Osteoblast (primary cell): ENCODE results near the gene NHERF2. TPM values are rescaled to one million over a fixed set of nuclear protein-coding genes. Genes with fewer than 3 reads are reported as not detected.

ENCODE experiments used
- DNase-seq: peaks from one replicate; pipeline ENCODE4 v3.0.0; 2011; ENCODE audit warnings: low spot score, mixed read lengths; ENCODE audit not compliant: insufficient read length; ENCODE audit errors: missing footprints
- H2AFZ ChIP-seq: 2 replicates; pipeline ENCODE4 v1.6.0; 2011; ENCODE audit warnings: mild to moderate bottlenecking, low read length
- H3K27ac ChIP-seq: 2 replicates; pipeline ENCODE4 v1.5.1; 2011; ENCODE audit warnings: mild to moderate bottlenecking, low read depth, low read length, moderate library complexity
- H3K27me3 ChIP-seq: 2 replicates; pipeline ENCODE4 v1.6.0; 2012; ENCODE audit warnings: mild to moderate bottlenecking, control low read depth, inconsistent platforms, low read length, moderate library complexity; ENCODE audit not compliant: insufficient read depth
- H3K36me3 ChIP-seq: 2 replicates; pipeline ENCODE4 v1.5.1; 2011; ENCODE audit warnings: mild to moderate bottlenecking, low read length, control low read depth, moderate library complexity; ENCODE audit not compliant: insufficient read depth
- H3K4me1 ChIP-seq: 2 replicates; pipeline ENCODE4 v1.5.1; 2011; ENCODE audit warnings: mild to moderate bottlenecking, low read length, control low read depth, moderate library complexity; ENCODE audit not compliant: insufficient read depth
- H3K4me2 ChIP-seq: 2 replicates; pipeline ENCODE4 v1.6.0; 2011; ENCODE audit warnings: mild to moderate bottlenecking, low read length; ENCODE audit not compliant: insufficient read depth
- H3K4me3 ChIP-seq: fragments of 200-600 bp; sonication (generic); 3 replicates; pipeline ENCODE4 v1.5.1; 2012; ENCODE audit warnings: mild to moderate bottlenecking, low read length, inconsistent platforms; ENCODE audit not compliant: insufficient read depth
- H3K79me2 ChIP-seq: 2 replicates; pipeline ENCODE4 v1.6.0; 2012; ENCODE audit warnings: mild to moderate bottlenecking, low read length, control low read depth, inconsistent platforms; ENCODE audit not compliant: insufficient read depth
- H3K9me3 ChIP-seq: 2 replicates; pipeline ENCODE4 v1.5.1; 2011; ENCODE audit warnings: low read depth, low read length, control low read depth
- H4K20me1 ChIP-seq: 2 replicates; pipeline ENCODE4 v1.6.0; 2012; ENCODE audit warnings: mild to moderate bottlenecking, low read length, control low read depth; ENCODE audit not compliant: insufficient read depth
- CTCF ChIP-seq: IDR thresholded peaks from 2 replicates; pipeline ENCODE4 v1.5.1; 2011; ENCODE audit warnings: mild to moderate bottlenecking, low read depth, low read length, moderate library complexity; ENCODE audit errors: extremely low read depth
- total RNA-seq: library from RNA; depleted of rRNA; stranded (reverse); fragments of >200 nt; gene quantifications from 2 replicates; pipeline ENCODE4 v1.2.3, GENCODE V29; 2012

The NHERF2 gene
- total RNA-seq, 1 donor: 33.7 TPM

GRCh38 chr16:1997494-1998359, 29.0 kb upstream of the NHERF2 start:
- peaks cover 44% of the 10 kb centered on the region for H3K36me3 ChIP-seq
- H3K27me3 ChIP-seq: no peaks in the 10 kb centered on the region
- H2AFZ ChIP-seq: no peak overlapping the region
- no peak for TF ChIP-seq CTCF
- DNase-seq: no peak
- H3K79me2 ChIP-seq: peaks cover 17% of the 10 kb centered on the region
- no peaks in the 10 kb centered on the region for H3K4me1 ChIP-seq
- no peaks in the 10 kb centered on the region for H3K9me3 ChIP-seq
- H3K4me3 ChIP-seq: no peak overlapping the region
- no peak overlapping the region for H3K27ac ChIP-seq
- H4K20me1 ChIP-seq: peaks cover 9% of the 10 kb centered on the region
- no peak overlapping the region for H3K4me2 ChIP-seq

DNA sequence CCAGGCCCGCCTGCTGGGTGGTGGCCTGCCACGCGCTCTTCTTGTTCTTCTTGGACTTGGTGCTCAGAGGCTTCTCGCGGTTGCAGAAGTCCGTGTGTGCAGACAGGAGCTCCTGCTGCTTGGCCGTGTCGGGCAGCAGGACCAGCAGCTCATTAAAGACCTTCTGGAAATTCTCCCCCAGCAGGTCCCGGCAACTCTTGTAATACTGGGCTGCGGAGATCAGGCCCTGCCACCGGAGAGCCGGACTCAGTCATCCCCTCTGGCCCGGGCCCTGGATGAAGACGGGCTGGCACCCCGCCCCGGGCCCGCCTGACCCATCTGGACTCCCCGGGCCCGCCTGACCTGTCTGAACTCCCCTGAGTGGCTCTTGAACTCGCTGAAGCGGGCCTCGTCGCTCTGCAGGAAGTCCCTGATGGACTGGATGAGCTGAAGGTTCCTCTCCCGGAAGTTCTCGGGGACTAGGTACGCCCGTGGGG, 28.3 kb upstream of the NHERF2 start:
- Histone ChIP-seq H3K4me1 (no peaks in the 10 kb centered on the region), H3K27ac (no peak overlapping the region), H3K9me3 (no peaks in the 10 kb centered on the region), H3K27me3 (no peaks in the 10 kb centered on the region), H4K20me1 (peaks cover 16% of the 10 kb centered on the region), H2AFZ (no peak overlapping the region), H3K79me2 (peaks cover 24% of the 10 kb centered on the region), H3K4me3 (no peak overlapping the region), H3K4me2 (no peak overlapping the region), H3K36me3 (peaks cover 50% of the 10 kb centered on the region)
- TF ChIP-seq CTCF: no peak
- DNase-seq: no peak

DNA sequence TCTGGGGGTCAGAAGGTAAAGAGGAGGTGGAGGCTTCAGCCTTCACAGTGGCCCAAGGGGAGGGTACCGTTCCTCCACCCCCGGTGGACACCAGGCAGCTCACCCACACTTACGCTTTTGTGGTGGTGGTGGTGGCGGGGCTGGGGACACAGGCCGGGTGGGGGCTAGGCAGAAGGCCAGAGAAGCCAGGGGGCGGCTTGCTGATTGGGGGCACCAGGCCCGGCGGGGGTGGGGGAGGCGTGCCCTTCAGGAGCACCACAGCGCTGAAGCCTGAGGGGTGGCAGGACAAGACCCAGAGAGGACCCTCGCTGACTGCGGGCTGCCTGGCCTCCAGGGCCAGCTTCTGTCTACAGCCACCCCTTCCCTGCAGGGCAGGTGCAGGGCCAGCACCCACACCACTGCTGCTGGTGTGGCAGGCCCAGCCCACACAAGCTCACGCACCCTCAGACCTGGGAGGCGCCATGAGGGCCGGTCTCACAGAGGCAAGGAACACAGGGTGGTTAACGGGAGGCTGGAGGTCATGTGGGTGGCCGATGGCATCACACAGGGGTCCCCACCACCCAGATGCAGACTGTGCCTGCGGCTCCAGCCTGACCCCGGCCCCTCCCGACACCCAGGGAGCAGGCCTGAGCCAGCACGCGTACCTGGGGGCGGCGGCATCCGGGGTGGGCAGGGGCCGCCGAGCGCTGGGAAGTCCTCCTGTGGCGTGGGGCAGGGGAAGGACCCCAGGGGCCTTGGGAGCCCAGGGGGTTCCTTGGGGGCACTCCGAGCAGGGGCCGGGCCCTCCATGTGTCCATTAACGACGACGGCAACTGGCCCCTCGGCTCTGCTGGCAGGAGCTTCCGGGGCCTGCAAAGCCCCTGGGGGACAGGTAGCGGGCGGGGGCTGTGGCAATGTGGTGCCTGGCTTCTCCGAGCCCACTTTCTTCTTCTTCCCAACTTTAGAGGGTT, 27.6 kb upstream of the NHERF2 start:
- no peak for TF ChIP-seq CTCF
- Histone ChIP-seq H3K4me1 (peaks cover 2% of the 10 kb centered on the region), H3K27me3 (no peaks in the 10 kb centered on the region), H2AFZ (no peak overlapping the region), H3K36me3 (peaks cover 53% of the 10 kb centered on the region), H3K9me3 (no peaks in the 10 kb centered on the region), H3K4me2 (no peak overlapping the region), H4K20me1 (peaks cover 23% of the 10 kb centered on the region), H3K4me3 (no peak overlapping the region), H3K79me2 (peaks cover 31% of the 10 kb centered on the region), H3K27ac (no peak overlapping the region)
- DNase-seq: no peak
